ENCODE data around the gene MRM3. TPM values are rescaled to one million over a fixed set of nuclear protein-coding genes. Genes with fewer than 3 reads are reported as not detected.
"Not testable (repeated sequence)": the region's sequence is repeated elsewhere in the genome, so short reads cannot be mapped to it uniquely, and the experiment has no call there.

MRM3 gene
- total RNA-seq, 4 donors from 2014 or later, result 14.6 to 22.9 (median 16.9) TPM

GRCh38 chr17:746181-746580 lies 36.0 kb upstream of the MRM3 start:
- H3K27me3 ChIP-seq, result no peaks in the 10 kb centered on the region
- DNase-seq, result no peak
- intact Hi-C loops (cut with DNase I), result no loop called here
- no peak overlapping the region for H3K4me3 ChIP-seq (replicated peaks in 1 of 3)
- peaks cover 7 to 8% of the 10 kb centered on the region in 2 donors for H3K4me1 ChIP-seq
- TF ChIP-seq POLR2A (IDR thresholded peaks at IDR 0.05) (no peak), CTCF (IDR thresholded peaks at IDR 0.05) (no peak)
- H3K9me3 ChIP-seq, result no peaks in the 10 kb centered on the region
- WGBS, 2 donors, result 83 to 91% methylated on average over 1 to 4 of the region's 9 CpGs
- H3K27ac ChIP-seq, result no peak overlapping the region
- peaks cover 20 to 54% of the 10 kb centered on the region in 2 donors for H3K36me3 ChIP-seq

DNA sequence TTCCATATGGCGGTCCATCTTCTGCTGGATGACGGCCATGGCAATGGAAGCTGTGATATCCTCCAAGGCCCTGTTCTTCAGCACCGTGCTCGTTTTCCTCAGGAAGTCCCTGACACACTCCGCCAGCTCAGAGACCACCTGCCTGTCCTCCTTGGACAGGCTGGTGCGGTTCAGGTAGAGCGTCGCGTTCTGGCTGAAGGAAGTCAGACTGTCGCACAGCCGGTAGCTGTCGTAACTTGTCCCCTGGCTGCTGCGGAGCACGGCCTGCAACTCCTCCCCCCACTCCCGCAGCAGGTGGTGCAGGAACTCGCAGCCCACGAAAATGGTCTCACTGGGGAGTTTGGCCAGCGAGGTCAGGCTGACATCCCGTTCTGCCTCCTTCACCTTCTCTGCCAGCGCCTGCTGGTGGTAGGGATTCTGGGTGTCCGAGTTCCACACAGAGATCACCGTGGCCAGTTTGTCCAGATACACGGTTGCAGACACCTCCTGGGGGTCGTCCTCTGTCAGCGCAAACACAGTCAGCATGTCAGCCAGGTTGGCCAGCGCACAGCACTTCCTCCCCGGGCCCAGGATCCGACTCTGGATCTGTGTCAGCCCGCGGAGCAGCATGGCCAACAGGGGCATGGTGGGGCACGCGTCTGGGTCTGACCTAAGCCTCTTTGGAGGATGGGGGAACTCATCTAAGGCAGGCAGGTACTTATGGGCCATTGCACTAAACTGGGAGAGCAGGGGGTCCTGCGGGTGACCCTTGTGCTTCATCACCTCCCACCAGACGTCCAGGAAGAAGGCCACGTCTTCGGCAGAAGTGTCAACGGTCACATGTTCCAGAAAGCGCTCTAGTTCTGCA lies 35.1 kb upstream of the MRM3 start:
- DNase-seq, result no peak
- no peaks in the 10 kb centered on the region for H3K27me3 ChIP-seq
- no peak overlapping the region for H3K4me3 ChIP-seq (replicated peaks in 1 of 3)
- H3K9me3 ChIP-seq, result no peaks in the 10 kb centered on the region
- H3K4me1 ChIP-seq, result peaks cover 10 to 12% of the 10 kb centered on the region in 2 donors
- WGBS, 2 donors, result 96 to 97% methylated on average over 32 to 36 of the region's 38 CpGs
- H3K36me3 ChIP-seq, result peaks cover 19 to 47% of the 10 kb centered on the region in 2 donors
- intact Hi-C loops (cut with DNase I), result no loop called here
- H3K27ac ChIP-seq, result no peak overlapping the region
- TF ChIP-seq POLR2A (IDR thresholded peaks at IDR 0.05) (no peak), CTCF (IDR thresholded peaks at IDR 0.05) (no peak)

DNA sequence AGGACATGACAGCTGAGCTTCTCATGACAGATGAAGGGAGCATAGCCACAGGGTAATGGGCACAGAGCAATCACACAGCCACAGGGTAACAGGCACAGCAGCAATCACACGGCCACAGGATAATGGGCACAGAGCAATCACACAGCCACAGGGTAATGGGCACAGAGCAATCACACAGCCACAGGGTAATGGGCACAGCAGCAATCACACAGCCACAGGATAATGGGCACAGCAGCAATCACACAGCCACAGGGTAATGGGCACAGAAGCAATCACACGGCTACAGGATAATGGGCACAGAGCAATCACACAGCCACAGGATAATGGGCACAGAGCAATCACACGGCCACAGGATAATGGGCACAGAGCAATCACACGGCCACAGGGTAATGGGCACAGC lies 33.5 kb upstream of the MRM3 start:
- H3K4me3 ChIP-seq (replicated peaks in 1 of 3); H3K27ac ChIP-seq; H3K9me3 ChIP-seq; DNase-seq; intact Hi-C loops (cut with DNase I); H3K27me3 ChIP-seq: not testable (repeated sequence)
- 97 to 100% methylated on average over 3 to 4 of the region's 4 CpGs for WGBS, 2 donors
- peaks cover 13 to 36% of the 10 kb centered on the region in 2 donors for H3K36me3 ChIP-seq
- peaks cover 10 to 12% of the 10 kb centered on the region in 2 donors for H3K4me1 ChIP-seq

- intact Hi-C loops (cut with DNase I); H3K27ac ChIP-seq; H3K27me3 ChIP-seq; H3K4me3 ChIP-seq (replicated peaks in 1 of 3); DNase-seq; H3K9me3 ChIP-seq: not testable (repeated sequence)
- Histone ChIP-seq H3K36me3 (peaks cover 13 to 35% of the 10 kb centered on the region in 2 donors), H3K4me1 (peaks cover 10 to 12% of the 10 kb centered on the region in 2 donors)
- 81 to 96% methylated on average over 4 to 6 of the region's 7 CpGs for WGBS, 2 donors
Observed at GRCh38 chr17:749359-749758, 32.8 kb upstream of the MRM3 start.

- intact Hi-C loops (cut with DNase I), result no loop called here
- TF ChIP-seq CTCF (IDR thresholded peaks at IDR 0.05) (no peak), POLR2A (IDR thresholded peaks at IDR 0.05) (no peak)
- Histone ChIP-seq H3K4me1 (peaks cover 10 to 12% of the 10 kb centered on the region in 2 donors), H3K27me3 (no peaks in the 10 kb centered on the region), H3K9me3 (no peaks in the 10 kb centered on the region), H3K4me3 (replicated peaks in 1 of 3) (no peak overlapping the region), H3K36me3 (peaks cover 13 to 25% of the 10 kb centered on the region in 2 donors), H3K27ac (no peak overlapping the region)
- DNase-seq, result no peak
- WGBS, 2 donors, result 71 to 77% methylated on average over 8 of the region's 8 CpGs
Observed at GRCh38 chr17:750431-751037, 31.6 kb upstream of the MRM3 start.

All from thyroid gland (tissue), 4 donors.